ENCODE results near the gene TRPM3.

- TF ChIP-seq POLR2AphosphoS5 (IDR thresholded peaks at IDR 0.05) = no peak
- TF ChIP-seq, protein P1, sequence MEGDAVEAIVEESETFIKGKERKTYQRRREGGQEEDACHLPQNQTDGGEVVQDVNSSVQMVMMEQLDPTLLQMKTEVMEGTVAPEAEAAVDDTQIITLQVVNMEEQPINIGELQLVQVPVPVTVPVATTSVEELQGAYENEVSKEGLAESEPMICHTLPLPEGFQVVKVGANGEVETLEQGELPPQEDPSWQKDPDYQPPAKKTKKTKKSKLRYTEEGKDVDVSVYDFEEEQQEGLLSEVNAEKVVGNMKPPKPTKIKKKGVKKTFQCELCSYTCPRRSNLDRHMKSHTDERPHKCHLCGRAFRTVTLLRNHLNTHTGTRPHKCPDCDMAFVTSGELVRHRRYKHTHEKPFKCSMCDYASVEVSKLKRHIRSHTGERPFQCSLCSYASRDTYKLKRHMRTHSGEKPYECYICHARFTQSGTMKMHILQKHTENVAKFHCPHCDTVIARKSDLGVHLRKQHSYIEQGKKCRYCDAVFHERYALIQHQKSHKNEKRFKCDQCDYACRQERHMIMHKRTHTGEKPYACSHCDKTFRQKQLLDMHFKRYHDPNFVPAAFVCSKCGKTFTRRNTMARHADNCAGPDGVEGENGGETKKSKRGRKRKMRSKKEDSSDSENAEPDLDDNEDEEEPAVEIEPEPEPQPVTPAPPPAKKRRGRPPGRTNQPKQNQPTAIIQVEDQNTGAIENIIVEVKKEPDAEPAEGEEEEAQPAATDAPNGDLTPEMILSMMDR (IDR thresholded peaks at IDR 0.05) = no peak
Observed at GRCh38 chr9:70488793-70489105, 632.7 kb downstream of the TRPM3 start.
